NT2/D1 (cell line): ENCODE measurements around the gene COBL.

Source experiments
- DNase-seq: peaks from one replicate; pipeline ENCODE4 v3.0.0-alpha.2; 2011; ENCODE audit warnings: low read depth, low spot score
- H3K27me3 ChIP-seq: 2 replicates; pipeline ENCODE4 v1.6.0; 2011; ENCODE audit warnings: mild to moderate bottlenecking; ENCODE audit not compliant: insufficient read length, insufficient read depth
- H3K36me3 ChIP-seq: 2 replicates; pipeline ENCODE4 v1.6.1; 2011; ENCODE audit warnings: mild to moderate bottlenecking, low read length, mixed read lengths; ENCODE audit not compliant: insufficient read depth, insufficient read length
- H3K4me1 ChIP-seq: 2 replicates; pipeline ENCODE4 v1.5.1; 2011; ENCODE audit not compliant: insufficient read depth, insufficient read length
- H3K4me3 ChIP-seq: 2 replicates; pipeline ENCODE4 v1.5.1; 2011; ENCODE audit warnings: low read depth; ENCODE audit not compliant: insufficient read length
- H3K9ac ChIP-seq: 2 replicates; pipeline ENCODE4 v1.6.0; 2011; ENCODE audit warnings: low read depth; ENCODE audit not compliant: insufficient read length
- H3K9me3 ChIP-seq: 2 replicates; pipeline ENCODE4 v1.5.1; 2011; ENCODE audit warnings: mild to moderate bottlenecking, low read length; ENCODE audit not compliant: insufficient read depth
- SUZ12 ChIP-seq: IDR thresholded peaks from 2 replicates; pipeline ENCODE4 v1.6.1; 2011; ENCODE audit not compliant: insufficient read length, insufficient read depth; ENCODE audit errors: extremely low read depth
- YY1 ChIP-seq: IDR thresholded peaks from 2 replicates; pipeline ENCODE4 v1.6.1; 2011; ENCODE audit not compliant: insufficient read length, insufficient read depth
- ZNF274 ChIP-seq: IDR thresholded peaks from 2 replicates; pipeline ENCODE4 v1.6.1; 2011; ENCODE audit warnings: mild to moderate bottlenecking, low read depth, low read length

The COBL gene

GRCh38 chr7:51239691-51240090, 76.9 kb downstream of the COBL start:
- H3K9ac ChIP-seq = no peak overlapping the region
- H3K36me3 ChIP-seq = no peaks in the 10 kb centered on the region
- H3K9me3 ChIP-seq = no peaks in the 10 kb centered on the region
- no peaks in the 10 kb centered on the region for H3K27me3 ChIP-seq
- TF ChIP-seq ZNF274 (no peak), SUZ12 (no peak), YY1 (no peak)
- DNase-seq = no peak
- H3K4me1 ChIP-seq = peaks cover 4% of the 10 kb centered on the region
- no peak overlapping the region for H3K4me3 ChIP-seq

GRCh38 chr7:51238981-51239495, 77.6 kb downstream of the COBL start:
- no peak for DNase-seq
- H3K36me3 ChIP-seq = no peaks in the 10 kb centered on the region
- no peaks in the 10 kb centered on the region for H3K27me3 ChIP-seq
- H3K9ac ChIP-seq = no peak overlapping the region
- TF ChIP-seq ZNF274 (no peak), YY1 (no peak), SUZ12 (no peak)
- H3K9me3 ChIP-seq = no peaks in the 10 kb centered on the region
- H3K4me3 ChIP-seq = no peak overlapping the region
- peaks cover 4% of the 10 kb centered on the region for H3K4me1 ChIP-seq

- Histone ChIP-seq H3K4me1 (peaks cover 4% of the 10 kb centered on the region), H3K27me3 (no peaks in the 10 kb centered on the region), H3K9me3 (no peaks in the 10 kb centered on the region), H3K36me3 (no peaks in the 10 kb centered on the region), H3K4me3 (no peak overlapping the region), H3K9ac (no peak overlapping the region)
- TF ChIP-seq SUZ12 (no peak), ZNF274 (no peak), YY1 (no peak)
- DNase-seq = no peak
Observed at GRCh38 chr7:51237446-51238133, 79.0 kb downstream of the COBL start.

GRCh38 chr7:51236470-51237132, 80.0 kb downstream of the COBL start:
- TF ChIP-seq ZNF274 (no peak), YY1 (no peak), SUZ12 (no peak)
- Histone ChIP-seq H3K27me3 (no peaks in the 10 kb centered on the region), H3K9ac (no peak overlapping the region), H3K4me1 (peaks cover 4% of the 10 kb centered on the region), H3K36me3 (no peaks in the 10 kb centered on the region), H3K4me3 (no peak overlapping the region), H3K9me3 (no peaks in the 10 kb centered on the region)
- DNase-seq = no peak

- Histone ChIP-seq H3K4me1 (peaks cover 4% of the 10 kb centered on the region), H3K36me3 (no peaks in the 10 kb centered on the region), H3K9ac (no peak overlapping the region), H3K27me3 (no peaks in the 10 kb centered on the region), H3K4me3 (no peak overlapping the region), H3K9me3 (no peaks in the 10 kb centered on the region)
- DNase-seq = no peak
- TF ChIP-seq ZNF274 (no peak), YY1 (no peak), SUZ12 (no peak)
Observed at GRCh38 chr7:51235593-51236313, 80.9 kb downstream of the COBL start.

GRCh38 chr7:51234609-51235308, 81.8 kb downstream of the COBL start:
- Histone ChIP-seq H3K4me1 (peaks cover 4% of the 10 kb centered on the region), H3K9me3 (no peaks in the 10 kb centered on the region), H3K27me3 (no peaks in the 10 kb centered on the region), H3K36me3 (no peaks in the 10 kb centered on the region), H3K4me3 (no peak overlapping the region), H3K9ac (no peak overlapping the region)
- TF ChIP-seq SUZ12 = no peak
- no peak for TF ChIP-seq ZNF274
- no peak for TF ChIP-seq YY1
- no peak for DNase-seq

- no peak overlapping the region for H3K4me3 ChIP-seq
- H3K36me3 ChIP-seq = no peaks in the 10 kb centered on the region
- H3K9ac ChIP-seq = no peak overlapping the region
- no peaks in the 10 kb centered on the region for H3K27me3 ChIP-seq
- H3K4me1 ChIP-seq = peaks cover 4% of the 10 kb centered on the region
- DNase-seq = no peak
- TF ChIP-seq ZNF274 = no peak
- no peak for TF ChIP-seq YY1
- TF ChIP-seq SUZ12 = no peak
- H3K9me3 ChIP-seq = no peaks in the 10 kb centered on the region
Observed at GRCh38 chr7:51234139-51234538, 82.5 kb downstream of the COBL start.
